NCI-H128 (cell line): ENCODE results near the gene SUPT5H.

Experiments used
- DNase-seq: peaks from one replicate; lab custom pipeline; 2025; ENCODE audit not compliant: unreplicated experiment; lab: John Stamatoyannopoulos, UW

Gene SUPT5H

GRCh38 chr19:39518975-39519374, 73.6 kb downstream of the SUPT5H start:
- DNase-seq, result no peak

DNA sequence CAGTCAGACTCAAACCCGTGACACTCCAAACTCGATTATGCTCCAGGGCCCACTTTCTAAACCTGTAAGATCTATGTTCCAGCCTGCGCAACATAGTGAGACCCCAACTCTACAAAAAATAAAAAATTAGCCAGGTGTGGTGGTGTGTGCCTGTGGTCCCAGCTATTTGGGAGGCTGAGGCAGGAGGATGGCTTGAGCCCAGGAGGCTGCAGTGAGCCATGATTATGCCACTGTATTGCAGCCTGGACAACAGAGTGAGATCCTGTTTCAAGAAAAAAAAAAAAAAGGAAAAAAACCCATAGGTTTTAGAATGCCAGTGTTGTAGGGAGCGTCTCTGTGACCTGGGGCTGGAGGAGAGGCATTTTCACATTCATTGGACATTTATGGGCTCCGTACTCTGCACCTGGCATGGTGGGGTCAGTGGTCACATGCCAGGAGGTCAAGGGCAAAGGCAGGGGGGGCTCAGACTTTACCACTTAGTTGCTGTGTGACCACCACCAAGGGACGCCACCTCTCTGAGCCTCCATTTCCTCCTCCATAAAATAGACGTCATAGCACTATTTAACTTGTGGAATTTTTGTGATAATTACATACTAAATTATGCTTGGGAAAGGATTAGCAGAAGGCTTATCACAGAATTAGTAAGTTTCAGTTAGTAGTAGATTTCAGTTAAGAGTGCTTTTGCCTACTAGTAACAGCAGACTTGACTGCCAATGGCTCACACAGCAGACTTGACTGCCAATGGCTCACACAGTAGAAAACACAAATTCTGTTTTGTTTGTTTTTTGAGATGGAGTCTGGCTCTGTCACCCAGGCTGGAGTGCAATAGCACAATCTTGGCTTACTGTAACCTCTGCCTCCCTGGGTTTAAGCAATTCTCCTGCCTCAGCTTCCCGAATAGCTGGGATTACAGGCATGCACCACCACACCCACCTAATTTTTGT, 75.4 kb downstream of the SUPT5H start:
- DNase-seq, result no peak

DNA sequence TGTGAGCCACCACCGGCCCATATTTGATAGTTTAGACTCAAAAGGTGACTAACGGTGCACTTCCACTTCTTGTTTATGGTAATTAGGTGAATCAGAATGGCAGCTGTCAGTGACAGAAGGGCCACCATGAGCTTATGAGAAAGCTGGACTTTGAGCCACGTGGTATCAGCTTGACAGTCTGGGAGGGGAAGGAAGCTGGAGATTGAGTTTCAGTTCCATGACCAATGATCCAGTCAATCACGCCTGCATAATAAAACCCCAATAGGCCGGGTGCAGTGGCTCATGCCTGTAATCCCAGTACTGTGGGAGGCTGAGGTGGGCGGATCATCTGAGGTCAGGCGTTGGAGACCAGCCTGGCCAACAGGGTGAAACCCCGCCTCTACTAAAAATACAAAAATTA, 79.1 kb downstream of the SUPT5H start:
- no peak for DNase-seq

- no peak for DNase-seq
These were observed 79.8 kb downstream of the SUPT5H start for GRCh38 chr19:39525205-39525604.
